Hepatocyte (in vitro differentiated cells): ENCODE results near the gene ADSL. TPM values are rescaled to one million over a fixed set of nuclear protein-coding genes. Genes with fewer than 3 reads are reported as not detected.

Experiments
- DNase-seq: peaks from one replicate; pipeline ENCODE4 v3.0.0-alpha.2; 2016; ENCODE audit warnings: low spot score
- H2AFZ ChIP-seq: fragments of 200-600 bp; sonication (generic); 2 replicates; pipeline ENCODE4 v1.6.0; 2016; ENCODE audit warnings: antibody characterized with exemption, mild to moderate bottlenecking
- H3K27ac ChIP-seq: fragments of 200-600 bp; sonication (generic); 2 replicates; pipeline ENCODE4 v1.5.1; 2016; ENCODE audit warnings: mild to moderate bottlenecking
- H3K27me3 ChIP-seq: fragments of 200-600 bp; sonication (generic); 2 replicates; pipeline ENCODE4 v1.6.1; 2016
- H3K36me3 ChIP-seq: fragments of 200-600 bp; sonication (generic); replicated peaks from 2 replicates; pipeline ENCODE4 v1.5.1; 2016; ENCODE audit warnings: low read depth; ENCODE audit not compliant: insufficient read depth
- H3K4me1 ChIP-seq: fragments of 200-600 bp; sonication (generic); 2 replicates; pipeline ENCODE4 v1.5.1; 2016; ENCODE audit warnings: mild to moderate bottlenecking, moderate library complexity; ENCODE audit not compliant: insufficient read depth
- H3K4me2 ChIP-seq: fragments of 200-600 bp; sonication (generic); 2 replicates; pipeline ENCODE4 v1.6.0; 2016
- H3K4me3 ChIP-seq: fragments of 200-600 bp; sonication (generic); 2 replicates; pipeline ENCODE4 v1.5.1; 2016; ENCODE audit warnings: mild to moderate bottlenecking
- H3K79me2 ChIP-seq: fragments of 200-600 bp; sonication (generic); 2 replicates; pipeline ENCODE4 v1.6.0; 2017; ENCODE audit warnings: mild to moderate bottlenecking
- H3K9me2 ChIP-seq: fragments of 200-600 bp; sonication (generic); replicated peaks from 2 replicates; pipeline ENCODE4 v1.6.0; 2017; ENCODE audit warnings: mild to moderate bottlenecking; ENCODE audit not compliant: insufficient read depth
- H3K9me3 ChIP-seq: fragments of 200-600 bp; sonication (generic); 2 replicates; pipeline ENCODE4 v1.5.1; 2016; ENCODE audit warnings: low read depth, mild to moderate bottlenecking
- H4K20me1 ChIP-seq: fragments of 200-600 bp; sonication (generic); 2 replicates; pipeline ENCODE4 v1.6.0; 2016; ENCODE audit warnings: mild to moderate bottlenecking; ENCODE audit not compliant: insufficient read depth, poor library complexity, severe bottlenecking
- CTCF ChIP-seq: fragments of 200-600 bp; sonication (generic); IDR thresholded peaks from 2 replicates; pipeline ENCODE4 v1.5.1; 2016; ENCODE audit warnings: antibody characterized with exemption, mild to moderate bottlenecking; ENCODE audit not compliant: poor library complexity
- EZH2 ChIP-seq: fragments of 200-600 bp; sonication (generic); IDR thresholded peaks from 2 replicates; pipeline ENCODE4 v1.6.1; 2016; ENCODE audit warnings: antibody characterized with exemption, mild to moderate bottlenecking, borderline replicate concordance
- EZH2phosphoT487 ChIP-seq: fragments of 200-600 bp; sonication (generic); IDR thresholded peaks from one replicate; pipeline ENCODE4 v1.6.1; 2018; ENCODE audit warnings: antibody characterized with exemption, mild to moderate bottlenecking, low read depth, moderate library complexity; ENCODE audit not compliant: unreplicated experiment, severe bottlenecking
- WGBS: methylation state at CpG from one replicate; pipeline ENCODE4 v1.1.6; 2016; ENCODE audit warnings: low lambda C conversion rate; ENCODE audit errors: missing lambda C conversion rate; 5-methylcytosine and 5-hydroxymethylcytosine counted together
- polyA plus RNA-seq: library from polyadenylated mRNA; unstranded; fragments of >200 nt; fragmentation: Nextera tagmentation; extraction: Ambion mirVana; gene quantifications from 2 replicates; pipeline ENCODE4 v1.2.1, GENCODE V29; 2016
- total RNA-seq: library from RNA; depleted of rRNA; stranded (reverse); fragments of >200 nt; gene quantifications from 2 replicates; pipeline ENCODE4 v1.2.3, GENCODE V29; 2014

ADSL gene
- total and polyA plus RNA-seq, 2 experiments from 2014 or later, result 54.8 to 81.8 TPM

- peak overlapping the region; percentile 92 for H3K4me3 ChIP-seq
- H4K20me1 ChIP-seq, result peaks cover 12% of the 10 kb centered on the region
- TF ChIP-seq EZH2 (no peak), CTCF (peak; percentile 85)
- no peaks in the 10 kb centered on the region for H3K9me3 ChIP-seq
- H3K79me2 ChIP-seq, result peaks cover 54% of the 10 kb centered on the region
- H3K4me2 ChIP-seq, result peak overlapping the region; percentile 91
- DNase-seq, result peak; percentile 72
- 77% methylated on average over 10 of the region's 10 CpGs for WGBS
- H3K27ac ChIP-seq, result no peak overlapping the region
- no peaks in the 10 kb centered on the region for H3K36me3 ChIP-seq
- no peaks in the 10 kb centered on the region for H3K9me2 ChIP-seq
- H2AFZ ChIP-seq, result no peak overlapping the region
- H3K27me3 ChIP-seq, result no peaks in the 10 kb centered on the region
- peaks cover 13% of the 10 kb centered on the region for H3K4me1 ChIP-seq
Observed at GRCh38 chr22:40348025-40348658, 1.8 kb downstream of the ADSL start.

- no peak overlapping the region for H3K4me3 ChIP-seq
- peaks cover 39% of the 10 kb centered on the region for H3K79me2 ChIP-seq
- TF ChIP-seq EZH2phosphoT487, result no peak
- no peaks in the 10 kb centered on the region for H3K9me3 ChIP-seq
- H2AFZ ChIP-seq, result no peak overlapping the region
- H3K27me3 ChIP-seq, result no peaks in the 10 kb centered on the region
- no peak overlapping the region for H3K4me2 ChIP-seq
- 97% methylated on average over 3 of the region's 3 CpGs for WGBS
- peaks cover 6% of the 10 kb centered on the region for H3K4me1 ChIP-seq
- no peaks in the 10 kb centered on the region for H3K9me2 ChIP-seq
- H3K27ac ChIP-seq, result no peak overlapping the region
- peaks cover 12% of the 10 kb centered on the region for H4K20me1 ChIP-seq
- H3K36me3 ChIP-seq, result no peaks in the 10 kb centered on the region
- DNase-seq, result no peak
Observed at GRCh38 chr22:40352763-40353162, 6.5 kb downstream of the ADSL start.

GRCh38 chr22:40361100-40361499 is 14.8 kb downstream of the ADSL start:
- DNase-seq, result no peak
- Histone ChIP-seq H3K36me3 (peaks cover 4% of the 10 kb centered on the region), H3K9me2 (no peaks in the 10 kb centered on the region), H3K4me2 (no peak overlapping the region), H3K4me3 (no peak overlapping the region), H3K79me2 (no peaks in the 10 kb centered on the region), H3K9me3 (no peaks in the 10 kb centered on the region), H2AFZ (no peak overlapping the region), H3K27me3 (no peaks in the 10 kb centered on the region), H3K4me1 (no peaks in the 10 kb centered on the region), H3K27ac (no peak overlapping the region), H4K20me1 (no peaks in the 10 kb centered on the region)
- 95% methylated on average over 5 of the region's 5 CpGs for WGBS
- no peak for TF ChIP-seq EZH2
- no peak for TF ChIP-seq CTCF
- no peak for TF ChIP-seq EZH2phosphoT487

GRCh38 chr22:40363059-40363458 is 16.8 kb downstream of the ADSL start:
- 95% methylated on average over 3 of the region's 3 CpGs for WGBS
- no peak for DNase-seq
- H3K9me2 ChIP-seq, result no peaks in the 10 kb centered on the region
- no peaks in the 10 kb centered on the region for H3K27me3 ChIP-seq
- no peak overlapping the region for H3K4me2 ChIP-seq
- no peak overlapping the region for H2AFZ ChIP-seq
- H3K4me1 ChIP-seq, result no peaks in the 10 kb centered on the region
- no peak overlapping the region for H3K4me3 ChIP-seq
- H3K9me3 ChIP-seq, result no peaks in the 10 kb centered on the region
- H3K27ac ChIP-seq, result no peak overlapping the region
- TF ChIP-seq EZH2 (no peak), CTCF (no peak), EZH2phosphoT487 (no peak)
- H4K20me1 ChIP-seq, result no peaks in the 10 kb centered on the region
- no peaks in the 10 kb centered on the region for H3K79me2 ChIP-seq
- peaks cover 4% of the 10 kb centered on the region for H3K36me3 ChIP-seq
